ENCODE results near the gene HOGA1.

GRCh38 chr10:97612386-97612785 is 28.2 kb downstream of the HOGA1 start:
- TF ChIP-seq CTCF (IDR thresholded peaks at IDR 0.05) (peak in 1 of 3 donors; percentile 15), POLR2A (IDR thresholded peaks at IDR 0.05) (no peak), EP300 (IDR thresholded peaks at IDR 0.05) (no peak)

Data from ovary (tissue), 3 donors.